Keratinocyte (primary cell): ENCODE data around the gene SAMD3. TPM values are rescaled to one million over a fixed set of nuclear protein-coding genes. Genes with fewer than 3 reads are reported as not detected.

ENCODE experiments used
- DNase-seq: peaks from one replicate; pipeline ENCODE4 v3.0.0-alpha.2; 2011; ENCODE audit warnings: low read depth, missing footprints, low spot score
- FAIRE-seq: peaks from 2 replicates; lab custom pipeline; 2011; peaks lifted over from hg19 to GRCh38; lab: Jason Lieb, UNC
- H2AFZ ChIP-seq: 2 replicates; pipeline ENCODE4 v1.6.0; 2012; ENCODE audit warnings: low read length, control low read depth, inconsistent platforms; ENCODE audit not compliant: control insufficient read depth
- H3K27ac ChIP-seq: 2 replicates; pipeline ENCODE4 v1.5.1; 2011; ENCODE audit warnings: low read length; ENCODE audit not compliant: control insufficient read depth, insufficient read depth
- H3K27me3 ChIP-seq: 3 replicates; pipeline ENCODE4 v1.6.0; 2011; ENCODE audit warnings: low read length; ENCODE audit not compliant: control insufficient read depth, insufficient read depth; ENCODE audit errors: extremely low read depth
- H3K36me3 ChIP-seq, 2 experiments: 2 replicates in 1 of 2; 3 replicates in 1 of 2; pipeline ENCODE4 v1.5.1; 2011; ENCODE audit warnings: low read length in 2 of 2, mild to moderate bottlenecking in 1 of 2; ENCODE audit not compliant: control insufficient read depth in 2 of 2, insufficient read depth in 2 of 2; ENCODE audit errors: extremely low read depth in 1 of 2
- H3K4me1 ChIP-seq: 3 replicates; pipeline ENCODE4 v1.5.1; 2011; ENCODE audit warnings: low read length; ENCODE audit not compliant: control insufficient read depth, insufficient read depth; ENCODE audit errors: extremely low read depth
- H3K4me2 ChIP-seq: 3 replicates; pipeline ENCODE4 v1.6.0; 2011; ENCODE audit warnings: low read depth, low read length; ENCODE audit not compliant: control insufficient read depth, insufficient read depth; ENCODE audit errors: extremely low read depth
- H3K4me3 ChIP-seq, 3 experiments: fragments of 200-600 bp in 1 of 3; sonication (generic) in 1 of 3; 2 replicates in 2 of 3; 3 replicates in 1 of 3; pipeline ENCODE4 v1.5.1; 2011 to 2016; ENCODE audit warnings: low read length in 3 of 3, mild to moderate bottlenecking in 3 of 3, control low read depth in 2 of 3, inconsistent platforms in 1 of 3, low read depth in 1 of 3, mixed read lengths in 1 of 3, mixed run types in 1 of 3, moderate library complexity in 1 of 3; ENCODE audit not compliant: control insufficient read depth in 2 of 3, insufficient read depth in 2 of 3; ENCODE audit errors: extremely low read depth in 1 of 3
- H3K79me2 ChIP-seq: 2 replicates; pipeline ENCODE4 v1.6.0; 2012; ENCODE audit warnings: low read length; ENCODE audit not compliant: control insufficient read depth, insufficient read depth
- H3K9ac ChIP-seq: 3 replicates; pipeline ENCODE4 v1.6.0; 2011; ENCODE audit warnings: low read length; ENCODE audit not compliant: control insufficient read depth, insufficient read depth; ENCODE audit errors: extremely low read depth
- H3K9me1 ChIP-seq: 3 replicates; pipeline ENCODE4 v1.6.0; 2011; ENCODE audit warnings: low read length; ENCODE audit not compliant: control insufficient read depth, insufficient read depth; ENCODE audit errors: extremely low read depth
- H3K9me3 ChIP-seq: 2 replicates; pipeline ENCODE4 v1.5.1; 2012; ENCODE audit warnings: low read depth, low read length; ENCODE audit not compliant: control insufficient read depth
- H4K20me1 ChIP-seq: 3 replicates; pipeline ENCODE4 v1.6.0; 2011; ENCODE audit warnings: low read length; ENCODE audit not compliant: control insufficient read depth, insufficient read depth; ENCODE audit errors: extremely low read depth
- EZH2 ChIP-seq: IDR thresholded peaks from one replicate; pipeline ENCODE4 v1.6.1; 2012; ENCODE audit warnings: inconsistent platforms, mild to moderate bottlenecking, low read length, moderate library complexity
- dilution Hi-C: fragments of 300-500 bp; cut with MboI; formaldehyde crosslinking; loops from one replicate; pipeline ENCODE4 v1.7.0; 2020; ENCODE audit warnings: low sequenced_read_pairs; ENCODE audit not compliant: extremely low pct_ligation_motif_present
- polyA plus RNA-seq, 5 experiments: library from polyadenylated mRNA; depleted of rRNA in 3 of 5; stranded (reverse) in 3 of 5; stranded (forward) in 1 of 5; unstranded in 1 of 5; fragments of >200 nt; gene quantifications; 1 replicate in 1 of 5; 2 replicates in 3 of 5; 3 replicates in 1 of 5; pipeline versions ENCODE4 v1.2.1 to v1.2.3, GENCODE V29; 2011 to 2012; ENCODE audit warnings: missing spikeins in 2 of 5, low read depth in 1 of 5, low replicate concordance in 1 of 5
- TF ChIP-seq, protein P1 (sequence below), 3 experiments: IDR thresholded peaks in 1 of 3; conservative IDR thresholded peaks in 1 of 3; optimal IDR thresholded peaks in 1 of 3; 2 replicates in 2 of 3; 3 replicates in 1 of 3; pipeline versions ENCODE3 to v1.5.1; 2011; ENCODE audit warnings: low read length in 3 of 3, mild to moderate bottlenecking in 3 of 3, moderate library complexity in 2 of 3, control low read depth in 1 of 3, inconsistent platforms in 1 of 3; ENCODE audit not compliant: insufficient read depth in 2 of 3; ENCODE audit errors: extremely low read depth in 1 of 3

Gene SAMD3
- polyA plus RNA-seq, 1 donor (not counting 4 experiments of a cell fraction or from before 2014, with no cell fraction given), result 5.4 TPM

- no peak for TF ChIP-seq EZH2
- TF ChIP-seq, protein P1, sequence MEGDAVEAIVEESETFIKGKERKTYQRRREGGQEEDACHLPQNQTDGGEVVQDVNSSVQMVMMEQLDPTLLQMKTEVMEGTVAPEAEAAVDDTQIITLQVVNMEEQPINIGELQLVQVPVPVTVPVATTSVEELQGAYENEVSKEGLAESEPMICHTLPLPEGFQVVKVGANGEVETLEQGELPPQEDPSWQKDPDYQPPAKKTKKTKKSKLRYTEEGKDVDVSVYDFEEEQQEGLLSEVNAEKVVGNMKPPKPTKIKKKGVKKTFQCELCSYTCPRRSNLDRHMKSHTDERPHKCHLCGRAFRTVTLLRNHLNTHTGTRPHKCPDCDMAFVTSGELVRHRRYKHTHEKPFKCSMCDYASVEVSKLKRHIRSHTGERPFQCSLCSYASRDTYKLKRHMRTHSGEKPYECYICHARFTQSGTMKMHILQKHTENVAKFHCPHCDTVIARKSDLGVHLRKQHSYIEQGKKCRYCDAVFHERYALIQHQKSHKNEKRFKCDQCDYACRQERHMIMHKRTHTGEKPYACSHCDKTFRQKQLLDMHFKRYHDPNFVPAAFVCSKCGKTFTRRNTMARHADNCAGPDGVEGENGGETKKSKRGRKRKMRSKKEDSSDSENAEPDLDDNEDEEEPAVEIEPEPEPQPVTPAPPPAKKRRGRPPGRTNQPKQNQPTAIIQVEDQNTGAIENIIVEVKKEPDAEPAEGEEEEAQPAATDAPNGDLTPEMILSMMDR (optimal IDR thresholded peaks at IDR 0.05 in 1 of 3, IDR thresholded peaks at IDR 0.05 in 1 of 3, conservative IDR thresholded peaks at IDR 0.05 in 1 of 3; ENCODE audit: extremely low read depth in 1 of 3, insufficient read depth in 2 of 3, low read length in 3 of 3), result no peak
- no peak overlapping the region for H3K9ac ChIP-seq
- H3K27ac ChIP-seq, result no peak overlapping the region
- no peaks in the 10 kb centered on the region for H3K79me2 ChIP-seq
- no peaks in the 10 kb centered on the region for H3K36me3 ChIP-seq
- no peak for FAIRE-seq
- H3K4me1 ChIP-seq, result no peaks in the 10 kb centered on the region
- H3K27me3 ChIP-seq, result no peaks in the 10 kb centered on the region
- no peak for DNase-seq
- no peak overlapping the region for H2AFZ ChIP-seq
- H4K20me1 ChIP-seq, result no peaks in the 10 kb centered on the region
- no peak overlapping the region for H3K4me3 ChIP-seq
- dilution Hi-C loops, result no loop called here
- no peaks in the 10 kb centered on the region for H3K9me3 ChIP-seq
- H3K9me1 ChIP-seq, result no peaks in the 10 kb centered on the region
- H3K4me2 ChIP-seq, result no peak overlapping the region
Measured at GRCh38 chr6:130185658-130186057, 37.1 kb downstream of the SAMD3 start.

DNA sequence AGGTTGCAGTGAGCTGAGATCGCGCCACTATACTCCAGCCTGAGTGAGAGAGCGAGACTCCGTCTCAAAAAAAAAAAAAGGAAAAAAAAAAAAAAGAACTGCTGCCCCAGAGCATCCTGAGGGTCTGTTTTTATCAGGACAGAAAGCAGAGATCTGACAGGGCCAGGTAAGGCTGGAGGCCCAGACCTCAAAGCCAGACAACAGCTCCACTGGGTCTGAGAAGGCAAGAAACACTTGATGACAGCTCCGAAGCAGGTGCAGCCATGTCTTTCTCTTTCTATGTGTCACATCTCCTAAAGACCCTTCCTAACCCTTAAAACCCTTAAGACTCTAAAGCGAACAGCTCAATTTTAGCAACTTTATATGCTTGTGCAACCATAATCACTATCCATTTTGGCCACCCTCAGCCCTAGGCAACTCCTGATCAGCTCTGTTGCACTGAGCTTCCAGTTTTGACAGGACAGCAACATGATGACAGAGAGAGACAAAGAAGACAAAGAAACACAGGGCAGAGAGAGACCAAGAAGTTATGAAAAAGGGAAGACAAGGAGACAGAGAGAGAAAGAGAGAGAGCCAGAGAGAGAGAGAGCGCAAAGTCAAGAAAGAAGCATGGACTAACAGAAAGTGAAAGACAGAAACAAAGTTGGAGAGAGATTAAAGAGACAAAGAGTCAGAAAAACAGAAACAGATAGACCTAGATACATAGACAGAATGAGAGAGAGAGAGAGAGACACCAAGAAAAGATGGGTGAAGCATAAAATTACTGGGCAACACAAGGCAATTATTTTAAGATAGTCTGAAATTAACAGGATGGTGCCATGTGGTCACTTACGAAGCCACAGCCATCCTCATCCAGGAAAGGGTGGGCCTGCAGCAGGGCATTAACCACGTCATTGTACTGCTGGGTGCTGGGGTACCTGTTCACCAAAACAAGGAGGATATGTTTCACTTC lies 39.2 kb downstream of the SAMD3 start:
- H3K9ac ChIP-seq, result no peak overlapping the region
- no peaks in the 10 kb centered on the region for H3K9me1 ChIP-seq
- no peaks in the 10 kb centered on the region for H4K20me1 ChIP-seq
- H3K27ac ChIP-seq, result no peak overlapping the region
- H2AFZ ChIP-seq, result no peak overlapping the region
- no peak for DNase-seq
- H3K4me2 ChIP-seq, result no peak overlapping the region
- no peaks in the 10 kb centered on the region for H3K36me3 ChIP-seq
- dilution Hi-C loops, result no loop called here
- TF ChIP-seq EZH2, result no peak
- TF ChIP-seq, protein P1 (optimal IDR thresholded peaks at IDR 0.05 in 1 of 3, IDR thresholded peaks at IDR 0.05 in 1 of 3, conservative IDR thresholded peaks at IDR 0.05 in 1 of 3; ENCODE audit: extremely low read depth in 1 of 3, insufficient read depth in 2 of 3, low read length in 3 of 3), result no peak
- no peaks in the 10 kb centered on the region for H3K27me3 ChIP-seq
- no peaks in the 10 kb centered on the region for H3K9me3 ChIP-seq
- peaks cover 8% of the 10 kb centered on the region for H3K4me1 ChIP-seq
- no peak for FAIRE-seq
- H3K4me3 ChIP-seq, result no peak overlapping the region
- H3K79me2 ChIP-seq, result no peaks in the 10 kb centered on the region
